ENCODE data around the gene CCR7. TPM values are rescaled to one million over a fixed set of nuclear protein-coding genes. Genes with fewer than 3 reads are reported as not detected.
A peak's percentile ranks its signal among the peaks of the same experiment; 100 is the strongest.

The CCR7 gene
- total and polyA plus RNA-seq, 4 donors = 1.8 to 5.9 (median 3.0) TPM

GRCh38 chr17:40538019-40538935, 27.0 kb downstream of the CCR7 start:
- ATAC-seq (ENCODE audit: insufficient read depth, low FRiP score) = no peak
- 50 to 75% methylated on average over 15 of the region's 15 CpGs for WGBS, 2 donors
- Histone ChIP-seq H3K4me3 (no peak overlapping the region), H3K4me1 (ENCODE audit: control insufficient read depth in 5 of 5, insufficient read depth in 5 of 5, low read length in 5 of 5) (peaks cover 14 to 46% (median 40%) of the 10 kb centered on the region in 5 donors), H3K9ac (ENCODE audit: insufficient read depth in 1 of 2, low read length in 2 of 2) (no peak overlapping the region), H3K9me3 (ENCODE audit: control insufficient read depth in 4 of 4, insufficient read depth in 3 of 4, low read length in 3 of 4) (no peaks in the 10 kb centered on the region), H3K36me3 (ENCODE audit: control insufficient read depth in 4 of 4, insufficient read depth in 4 of 4, low read length in 4 of 4) (no peaks in the 10 kb centered on the region), H3K27me3 (ENCODE audit: control insufficient read depth in 3 of 3, insufficient read depth in 3 of 3, low read length in 2 of 3) (no peaks in the 10 kb centered on the region), H3K27ac (ENCODE audit: low read depth in 1 of 2, low read length in 1 of 2) (peak overlapping the region in 1 of 2 donors; percentile 85)
- TF ChIP-seq CTCF (IDR thresholded peaks at IDR 0.05; ENCODE audit: control extremely low read depth, extremely low read depth) = no peak
- no peak for DNase-seq

DNA sequence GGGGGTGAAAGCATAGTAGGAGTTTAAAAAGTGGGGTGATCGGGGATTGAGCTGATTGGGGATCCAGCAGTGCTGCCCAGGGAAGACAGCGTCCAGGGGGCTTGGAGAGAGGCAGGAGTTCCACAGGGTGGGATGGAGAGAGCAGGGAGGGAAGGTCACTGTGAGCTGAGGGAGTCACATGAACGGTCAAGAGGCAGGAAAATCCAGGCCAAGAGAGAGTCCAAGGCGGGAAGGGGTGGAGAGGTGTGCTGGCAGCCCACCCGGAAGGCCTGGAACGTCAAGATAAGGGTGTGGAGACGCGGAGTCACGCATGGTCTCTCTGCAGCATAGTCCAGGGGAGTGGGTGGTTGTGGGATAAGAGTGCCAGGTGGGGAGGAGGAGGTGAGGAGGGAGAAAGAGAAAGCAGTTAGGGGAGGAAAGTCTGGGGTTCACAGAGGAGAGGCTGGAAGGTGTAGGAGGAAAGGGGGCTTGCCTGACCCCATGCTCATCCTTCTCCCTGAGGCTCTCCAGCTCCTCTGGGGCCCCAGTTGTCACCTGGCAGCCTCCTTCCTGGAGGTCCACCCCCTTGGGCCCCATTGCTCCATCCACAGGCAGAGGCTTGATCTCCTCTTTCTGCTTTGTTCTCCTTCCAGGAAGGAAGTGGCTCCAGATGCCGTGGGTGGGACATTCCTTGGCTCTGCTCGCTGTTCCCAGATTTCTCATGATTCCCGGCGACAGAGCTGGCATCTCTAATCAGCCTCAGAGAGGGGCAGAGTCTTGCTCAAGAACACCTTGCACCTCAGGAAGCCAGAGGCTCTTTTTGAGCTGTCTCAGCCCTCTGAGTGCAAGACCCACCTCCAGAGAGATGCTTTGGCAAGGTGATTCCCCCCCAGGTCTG, 28.7 kb downstream of the CCR7 start:
- Histone ChIP-seq H3K27me3 (ENCODE audit: control insufficient read depth in 3 of 3, insufficient read depth in 3 of 3, low read length in 2 of 3) (no peaks in the 10 kb centered on the region), H3K36me3 (ENCODE audit: control insufficient read depth in 4 of 4, insufficient read depth in 4 of 4, low read length in 4 of 4) (no peaks in the 10 kb centered on the region), H3K4me1 (ENCODE audit: control insufficient read depth in 5 of 5, insufficient read depth in 5 of 5, low read length in 5 of 5) (peaks cover 8 to 37% (median 24%) of the 10 kb centered on the region in 5 donors), H3K9ac (ENCODE audit: insufficient read depth in 1 of 2, low read length in 2 of 2) (no peak overlapping the region), H3K9me3 (ENCODE audit: control insufficient read depth in 4 of 4, insufficient read depth in 3 of 4, low read length in 3 of 4) (no peaks in the 10 kb centered on the region), H3K4me3 (no peak overlapping the region), H3K27ac (ENCODE audit: low read depth in 1 of 2, low read length in 1 of 2) (peak overlapping the region; percentile 53 to 85)
- ATAC-seq (ENCODE audit: insufficient read depth, low FRiP score) (peak; percentile 21), DNase-seq (peak; percentile 70 to 79 (median 74))
- WGBS, 2 donors = 30 to 51% methylated on average over 13 of the region's 13 CpGs
- TF ChIP-seq CTCF (IDR thresholded peaks at IDR 0.05; ENCODE audit: control extremely low read depth, extremely low read depth) = no peak

- DNase-seq (peak; percentile 51 to 79 (median 64)), ATAC-seq (ENCODE audit: insufficient read depth, low FRiP score) (no peak)
- no peak overlapping the region for H3K9ac ChIP-seq (ENCODE audit: insufficient read depth in 1 of 2, low read length in 2 of 2)
- no peaks in the 10 kb centered on the region for H3K9me3 ChIP-seq (ENCODE audit: control insufficient read depth in 4 of 4, insufficient read depth in 3 of 4, low read length in 3 of 4)
- TF ChIP-seq CTCF (IDR thresholded peaks at IDR 0.05; ENCODE audit: control extremely low read depth, extremely low read depth) = no peak
- no peaks in the 10 kb centered on the region for H3K27me3 ChIP-seq (ENCODE audit: control insufficient read depth in 3 of 3, insufficient read depth in 3 of 3, low read length in 2 of 3)
- H3K27ac ChIP-seq (ENCODE audit: low read depth in 1 of 2, low read length in 1 of 2) = peak overlapping the region; percentile 53 to 85
- 36 to 72% methylated on average over 3 of the region's 3 CpGs for WGBS, 2 donors
- no peak overlapping the region for H3K4me3 ChIP-seq
- no peaks in the 10 kb centered on the region for H3K36me3 ChIP-seq (ENCODE audit: control insufficient read depth in 4 of 4, insufficient read depth in 4 of 4, low read length in 4 of 4)
- H3K4me1 ChIP-seq (ENCODE audit: control insufficient read depth in 5 of 5, insufficient read depth in 5 of 5, low read length in 5 of 5) = peaks cover 8 to 32% (median 18%) of the 10 kb centered on the region in 5 donors
These were observed 29.4 kb downstream of the CCR7 start for GRCh38 chr17:40535924-40536294.
